IPS DF 6.9 (cell line): ENCODE data around the gene PLA1A.

Experiments used
- DNase-seq: peaks from one replicate; pipeline ENCODE4 v3.0.0-alpha.2; 2013; ENCODE audit warnings: low read depth, low spot score
- H3K27ac ChIP-seq: one replicate; pipeline ENCODE4 v1.5.1; 2013; ENCODE audit warnings: low read length, control low read depth
- H3K27me3 ChIP-seq: 2 replicates; pipeline ENCODE4 v1.6.1; 2013; ENCODE audit warnings: mild to moderate bottlenecking, low read length; ENCODE audit not compliant: control insufficient read depth, insufficient read depth
- H3K36me3 ChIP-seq: 2 replicates; pipeline ENCODE4 v1.6.1; 2013; ENCODE audit warnings: low read length; ENCODE audit not compliant: control insufficient read depth, insufficient read depth
- H3K4me1 ChIP-seq: 2 replicates; pipeline ENCODE4 v1.6.1; 2013; ENCODE audit warnings: low read length; ENCODE audit not compliant: control insufficient read depth, insufficient read depth
- H3K4me3 ChIP-seq: 2 replicates; pipeline ENCODE4 v1.5.1; 2013; ENCODE audit warnings: mild to moderate bottlenecking, low read length
- H3K9me3 ChIP-seq: 2 replicates; pipeline ENCODE4 v1.6.1; 2013; ENCODE audit warnings: low read length, inconsistent platforms; ENCODE audit not compliant: control insufficient read depth, insufficient read depth
- WGBS: extraction: QIAGEN DNeasy Blood & Tissue Kit; methylation state at CpG from one replicate; pipeline ENCODE4 v1.1.7; 2013; ENCODE audit warnings: mixed read lengths, missing lambda C conversion rate; ENCODE audit not compliant: insufficient read length, insufficient coverage; 5-methylcytosine and 5-hydroxymethylcytosine counted together

PLA1A gene

GRCh38 chr3:119604878-119605277, 7.2 kb downstream of the PLA1A start:
- Histone ChIP-seq H3K4me3 (no peak overlapping the region), H3K36me3 (no peaks in the 10 kb centered on the region), H3K27me3 (no peaks in the 10 kb centered on the region), H3K9me3 (no peaks in the 10 kb centered on the region), H3K4me1 (no peaks in the 10 kb centered on the region), H3K27ac (no peak overlapping the region)
- no peak for DNase-seq
- WGBS: no CpG with 5 or more reads among the region's 1 CpG

- H3K9me3 ChIP-seq: no peaks in the 10 kb centered on the region
- no peak overlapping the region for H3K27ac ChIP-seq
- no peaks in the 10 kb centered on the region for H3K27me3 ChIP-seq
- no peak for DNase-seq
- no peak overlapping the region for H3K4me3 ChIP-seq
- H3K36me3 ChIP-seq: no peaks in the 10 kb centered on the region
- no peaks in the 10 kb centered on the region for H3K4me1 ChIP-seq
- WGBS: no CpG with 5 or more reads among the region's 6 CpGs
These were observed 10.8 kb downstream of the PLA1A start for GRCh38 chr3:119608405-119609000.

GRCh38 chr3:119609301-119609700, 11.6 kb downstream of the PLA1A start:
- Histone ChIP-seq H3K27me3 (no peaks in the 10 kb centered on the region), H3K4me3 (no peak overlapping the region), H3K4me1 (no peaks in the 10 kb centered on the region), H3K36me3 (no peaks in the 10 kb centered on the region), H3K27ac (no peak overlapping the region), H3K9me3 (no peaks in the 10 kb centered on the region)
- no CpG with 5 or more reads among the region's 6 CpGs for WGBS
- no peak for DNase-seq

- no peaks in the 10 kb centered on the region for H3K9me3 ChIP-seq
- no peaks in the 10 kb centered on the region for H3K4me1 ChIP-seq
- no peaks in the 10 kb centered on the region for H3K27me3 ChIP-seq
- no CpG with 5 or more reads among the region's 1 CpG for WGBS
- H3K36me3 ChIP-seq: no peaks in the 10 kb centered on the region
- no peak overlapping the region for H3K4me3 ChIP-seq
- H3K27ac ChIP-seq: no peak overlapping the region
- no peak for DNase-seq
These were observed 14.0 kb downstream of the PLA1A start for GRCh38 chr3:119611664-119612063.

- Histone ChIP-seq H3K27me3 (no peaks in the 10 kb centered on the region), H3K4me3 (no peak overlapping the region), H3K9me3 (no peaks in the 10 kb centered on the region), H3K36me3 (no peaks in the 10 kb centered on the region), H3K4me1 (no peaks in the 10 kb centered on the region), H3K27ac (no peak overlapping the region)
- no peak for DNase-seq
- WGBS: no CpG with 5 or more reads among the region's 1 CpG
These were observed 15.5 kb downstream of the PLA1A start for GRCh38 chr3:119613201-119613600.

- Histone ChIP-seq H3K27ac (no peak overlapping the region), H3K27me3 (no peaks in the 10 kb centered on the region), H3K4me1 (no peaks in the 10 kb centered on the region), H3K9me3 (no peaks in the 10 kb centered on the region), H3K36me3 (no peaks in the 10 kb centered on the region), H3K4me3 (no peak overlapping the region)
- no CpG with 5 or more reads among the region's 4 CpGs for WGBS
- DNase-seq: no peak
These were observed 16.2 kb downstream of the PLA1A start for GRCh38 chr3:119613872-119614271.

- Histone ChIP-seq H3K27ac (no peak overlapping the region), H3K4me3 (no peak overlapping the region), H3K4me1 (no peaks in the 10 kb centered on the region), H3K36me3 (no peaks in the 10 kb centered on the region), H3K27me3 (no peaks in the 10 kb centered on the region), H3K9me3 (no peaks in the 10 kb centered on the region)
- no CpG with 5 or more reads among the region's 4 CpGs for WGBS
- DNase-seq: no peak
These were observed 18.4 kb downstream of the PLA1A start for GRCh38 chr3:119616056-119616455.

- Histone ChIP-seq H3K4me3 (no peak overlapping the region), H3K4me1 (no peaks in the 10 kb centered on the region), H3K36me3 (no peaks in the 10 kb centered on the region), H3K9me3 (no peaks in the 10 kb centered on the region), H3K27ac (no peak overlapping the region), H3K27me3 (no peaks in the 10 kb centered on the region)
- no CpG with 5 or more reads among the region's 7 CpGs for WGBS
- no peak for DNase-seq
These were observed 21.4 kb downstream of the PLA1A start for GRCh38 chr3:119619094-119619493.

- H3K4me1 ChIP-seq: no peaks in the 10 kb centered on the region
- no peaks in the 10 kb centered on the region for H3K9me3 ChIP-seq
- no CpG with 5 or more reads among the region's 5 CpGs for WGBS
- H3K27me3 ChIP-seq: no peaks in the 10 kb centered on the region
- no peak for DNase-seq
- no peak overlapping the region for H3K4me3 ChIP-seq
- H3K36me3 ChIP-seq: no peaks in the 10 kb centered on the region
- H3K27ac ChIP-seq: no peak overlapping the region
These were observed 23.2 kb downstream of the PLA1A start for GRCh38 chr3:119620899-119621298.

GRCh38 chr3:119624002-119624720, 26.5 kb downstream of the PLA1A start:
- H3K36me3 ChIP-seq: no peaks in the 10 kb centered on the region
- H3K4me3 ChIP-seq: no peak overlapping the region
- no peaks in the 10 kb centered on the region for H3K9me3 ChIP-seq
- DNase-seq: no peak
- no peak overlapping the region for H3K27ac ChIP-seq
- no CpG with 5 or more reads among the region's 9 CpGs for WGBS
- H3K4me1 ChIP-seq: no peaks in the 10 kb centered on the region
- no peaks in the 10 kb centered on the region for H3K27me3 ChIP-seq
